Measurements from ENCODE around the gene MERTK.
"Not testable (repeated sequence)": the region's sequence is repeated elsewhere in the genome, so short reads cannot be mapped to it uniquely, and the experiment has no call there.

MERTK gene

GRCh38 chr2:111898703-111899514 is 502 bp downstream of the MERTK start:
- peaks cover 23% of the 10 kb centered on the region for H3K4me1 ChIP-seq (ENCODE audit: control insufficient read depth, insufficient read depth, low read length)
- H3K27ac ChIP-seq (ENCODE audit: low read depth, low read length) = peak overlapping the region; percentile 40; the same call in 1 of the 2 replicates

GRCh38 chr2:111900859-111901258 is 2.5 kb downstream of the MERTK start:
- Histone ChIP-seq H3K36me3 (ENCODE audit: control insufficient read depth, insufficient read depth, low read length) (no peaks in the 10 kb centered on the region), H3K27ac (ENCODE audit: low read depth, low read length) (no peak overlapping the region), H3K9me3 (ENCODE audit: control insufficient read depth, insufficient read depth, low read depth, low read length) (no peaks in the 10 kb centered on the region), H3K4me3 (ENCODE audit: low read depth, low read length) (no peak overlapping the region), H3K27me3 (ENCODE audit: control insufficient read depth, insufficient read depth, low read length) (peaks cover 19% of the 10 kb centered on the region), H3K4me1 (ENCODE audit: control insufficient read depth, insufficient read depth, low read length) (peaks cover 36% of the 10 kb centered on the region), H3K9ac (ENCODE audit: low read length) (no peak overlapping the region)

More at GRCh38 chr2:111898703-111899514, 502 bp downstream of the MERTK start:
- Histone ChIP-seq H3K27me3 (ENCODE audit: control insufficient read depth, insufficient read depth, low read length) (peaks cover 19% of the 10 kb centered on the region), H3K9ac (ENCODE audit: low read length) (peak overlapping the region; percentile 75), H3K36me3 (ENCODE audit: control insufficient read depth, insufficient read depth, low read length) (no peaks in the 10 kb centered on the region), H3K9me3 (ENCODE audit: control insufficient read depth, insufficient read depth, low read depth, low read length) (no peaks in the 10 kb centered on the region), H3K4me3 (ENCODE audit: low read depth, low read length) (peak overlapping the region; percentile 98)

- H3K4me3 ChIP-seq (ENCODE audit: low read depth, low read length) = no peak overlapping the region
- no peaks in the 10 kb centered on the region for H3K36me3 ChIP-seq (ENCODE audit: control insufficient read depth, insufficient read depth, low read length)
- no peak overlapping the region for H3K27ac ChIP-seq (ENCODE audit: low read depth, low read length)
- H3K4me1 ChIP-seq (ENCODE audit: control insufficient read depth, insufficient read depth, low read length) = peaks cover 46% of the 10 kb centered on the region
- peaks cover 10% of the 10 kb centered on the region; the same call in 1 of the 2 replicates for H3K27me3 ChIP-seq (ENCODE audit: control insufficient read depth, insufficient read depth, low read length)
- no peak overlapping the region for H3K9ac ChIP-seq (ENCODE audit: low read length)
- no peaks in the 10 kb centered on the region for H3K9me3 ChIP-seq (ENCODE audit: control insufficient read depth, insufficient read depth, low read depth, low read length)
These were observed 5.1 kb downstream of the MERTK start for GRCh38 chr2:111903516-111903915.

GRCh38 chr2:111903930-111904439 is 5.6 kb downstream of the MERTK start:
- Histone ChIP-seq H3K4me1 (ENCODE audit: control insufficient read depth, insufficient read depth, low read length) (peaks cover 50% of the 10 kb centered on the region), H3K9me3 (ENCODE audit: control insufficient read depth, insufficient read depth, low read depth, low read length) (no peaks in the 10 kb centered on the region), H3K4me3 (ENCODE audit: low read depth, low read length) (no peak overlapping the region), H3K27ac (ENCODE audit: low read depth, low read length) (no peak overlapping the region), H3K27me3 (ENCODE audit: control insufficient read depth, insufficient read depth, low read length) (peaks cover 10% of the 10 kb centered on the region; the same call in 1 of the 2 replicates), H3K9ac (ENCODE audit: low read length) (no peak overlapping the region), H3K36me3 (ENCODE audit: control insufficient read depth, insufficient read depth, low read length) (no peaks in the 10 kb centered on the region)

GRCh38 chr2:111904726-111905474 is 6.5 kb downstream of the MERTK start:
- Histone ChIP-seq H3K4me3 (ENCODE audit: low read depth, low read length) (no peak overlapping the region), H3K27me3 (ENCODE audit: control insufficient read depth, insufficient read depth, low read length) (peaks cover 6% of the 10 kb centered on the region; the same call in 1 of the 2 replicates), H3K9ac (ENCODE audit: low read length) (no peak overlapping the region), H3K4me1 (ENCODE audit: control insufficient read depth, insufficient read depth, low read length) (peaks cover 57% of the 10 kb centered on the region), H3K36me3 (ENCODE audit: control insufficient read depth, insufficient read depth, low read length) (no peaks in the 10 kb centered on the region), H3K27ac (ENCODE audit: low read depth, low read length) (no peak overlapping the region), H3K9me3 (ENCODE audit: control insufficient read depth, insufficient read depth, low read depth, low read length) (no peaks in the 10 kb centered on the region)

GRCh38 chr2:111905475-111905869 is 7.1 kb downstream of the MERTK start:
- peaks cover 57% of the 10 kb centered on the region for H3K4me1 ChIP-seq (ENCODE audit: control insufficient read depth, insufficient read depth, low read length)
- not testable (repeated sequence) for H3K9ac ChIP-seq (ENCODE audit: low read length); H3K27me3 ChIP-seq (ENCODE audit: control insufficient read depth, insufficient read depth, low read length); H3K27ac ChIP-seq (ENCODE audit: low read depth, low read length); H3K4me3 ChIP-seq (ENCODE audit: low read depth, low read length); H3K9me3 ChIP-seq (ENCODE audit: control insufficient read depth, insufficient read depth, low read depth, low read length); H3K36me3 ChIP-seq (ENCODE audit: control insufficient read depth, insufficient read depth, low read length)

- Histone ChIP-seq H3K4me1 (ENCODE audit: control insufficient read depth, insufficient read depth, low read length) (peaks cover 57% of the 10 kb centered on the region), H3K4me3 (ENCODE audit: low read depth, low read length) (peak overlapping the region; percentile 27; the same call in 1 of the 2 replicates), H3K27ac (ENCODE audit: low read depth, low read length) (no peak overlapping the region), H3K9ac (ENCODE audit: low read length) (no peak overlapping the region), H3K36me3 (ENCODE audit: control insufficient read depth, insufficient read depth, low read length) (no peaks in the 10 kb centered on the region), H3K27me3 (ENCODE audit: control insufficient read depth, insufficient read depth, low read length) (no peaks in the 10 kb centered on the region), H3K9me3 (ENCODE audit: control insufficient read depth, insufficient read depth, low read depth, low read length) (no peaks in the 10 kb centered on the region)
These were observed 7.8 kb downstream of the MERTK start for GRCh38 chr2:111905990-111906735.

GRCh38 chr2:111908578-111908977 is 10.2 kb downstream of the MERTK start:
- Histone ChIP-seq H3K4me1 (ENCODE audit: control insufficient read depth, insufficient read depth, low read length) (peaks cover 47% of the 10 kb centered on the region), H3K9ac (ENCODE audit: low read length) (no peak overlapping the region), H3K36me3 (ENCODE audit: control insufficient read depth, insufficient read depth, low read length) (no peaks in the 10 kb centered on the region), H3K4me3 (ENCODE audit: low read depth, low read length) (no peak overlapping the region), H3K9me3 (ENCODE audit: control insufficient read depth, insufficient read depth, low read depth, low read length) (no peaks in the 10 kb centered on the region), H3K27ac (ENCODE audit: low read depth, low read length) (no peak overlapping the region), H3K27me3 (ENCODE audit: control insufficient read depth, insufficient read depth, low read length) (no peaks in the 10 kb centered on the region)

- Histone ChIP-seq H3K27ac (ENCODE audit: low read depth, low read length) (no peak overlapping the region), H3K27me3 (ENCODE audit: control insufficient read depth, insufficient read depth, low read length) (no peaks in the 10 kb centered on the region), H3K4me3 (ENCODE audit: low read depth, low read length) (no peak overlapping the region), H3K9me3 (ENCODE audit: control insufficient read depth, insufficient read depth, low read depth, low read length) (no peaks in the 10 kb centered on the region), H3K4me1 (ENCODE audit: control insufficient read depth, insufficient read depth, low read length) (peaks cover 42% of the 10 kb centered on the region), H3K9ac (ENCODE audit: low read length) (no peak overlapping the region), H3K36me3 (ENCODE audit: control insufficient read depth, insufficient read depth, low read length) (no peaks in the 10 kb centered on the region)
These were observed 10.7 kb downstream of the MERTK start for GRCh38 chr2:111909079-111909478.

GRCh38 chr2:111909997-111910396 is 11.6 kb downstream of the MERTK start:
- H3K9ac ChIP-seq (ENCODE audit: low read length); H3K27ac ChIP-seq (ENCODE audit: low read depth, low read length); H3K9me3 ChIP-seq (ENCODE audit: control insufficient read depth, insufficient read depth, low read depth, low read length); H3K4me3 ChIP-seq (ENCODE audit: low read depth, low read length); H3K36me3 ChIP-seq (ENCODE audit: control insufficient read depth, insufficient read depth, low read length); H3K27me3 ChIP-seq (ENCODE audit: control insufficient read depth, insufficient read depth, low read length): not testable (repeated sequence)
- peaks cover 36% of the 10 kb centered on the region for H3K4me1 ChIP-seq (ENCODE audit: control insufficient read depth, insufficient read depth, low read length)
